Smooth muscle cell (in vitro differentiated cells): ENCODE measurements around the gene DPEP1. TPM values are rescaled to one million over a fixed set of nuclear protein-coding genes. Genes with fewer than 3 reads are reported as not detected.
A peak's percentile ranks its signal among the peaks of the same experiment; 100 is the strongest.

Source experiments
- DNase-seq: peaks from one replicate; lab custom pipeline; 2025; ENCODE audit not compliant: unreplicated experiment; lab: John Stamatoyannopoulos, UW
- H2AFZ ChIP-seq: fragments of 200-600 bp; sonication (generic); 2 replicates; pipeline ENCODE4 v1.6.0; 2016; ENCODE audit warnings: antibody characterized with exemption, low read depth, mild to moderate bottlenecking
- H3F3A ChIP-seq: fragments of 200-600 bp; sonication (generic); 2 replicates; pipeline ENCODE4 v1.6.0; 2017; ENCODE audit warnings: antibody characterized with exemption, low read depth
- H3K27ac ChIP-seq: fragments of 200-600 bp; sonication (generic); 2 replicates; pipeline ENCODE4 v1.5.1; 2016; ENCODE audit warnings: low read depth, mild to moderate bottlenecking
- H3K27me3 ChIP-seq: fragments of 200-600 bp; sonication (generic); 2 replicates; pipeline ENCODE4 v1.6.1; 2016; ENCODE audit warnings: low read depth, mild to moderate bottlenecking
- H3K36me3 ChIP-seq: fragments of 200-600 bp; sonication (generic); 2 replicates; pipeline ENCODE4 v1.5.1; 2016; ENCODE audit warnings: low read depth
- H3K4me1 ChIP-seq: fragments of 200-600 bp; sonication (generic); 2 replicates; pipeline ENCODE4 v1.5.1; 2016; ENCODE audit warnings: low read depth
- H3K4me2 ChIP-seq: fragments of 200-600 bp; sonication (generic); 2 replicates; pipeline ENCODE4 v1.6.0; 2016; ENCODE audit warnings: mild to moderate bottlenecking
- H3K4me3 ChIP-seq: fragments of 200-600 bp; sonication (generic); 2 replicates; pipeline ENCODE4 v1.5.1; 2016; ENCODE audit warnings: mild to moderate bottlenecking
- H3K79me2 ChIP-seq: fragments of 200-600 bp; sonication (generic); 2 replicates; pipeline ENCODE4 v1.6.0; 2016; ENCODE audit warnings: low read depth, mild to moderate bottlenecking
- H3K9ac ChIP-seq: fragments of 200-600 bp; sonication (generic); 2 replicates; pipeline ENCODE4 v1.6.0; 2016; ENCODE audit warnings: low read depth
- H3K9me3 ChIP-seq: fragments of 200-600 bp; sonication (generic); replicated peaks from 2 replicates; pipeline ENCODE4 v1.5.1; 2016; ENCODE audit warnings: low read depth
- H4K20me1 ChIP-seq: fragments of 200-600 bp; sonication (generic); 2 replicates; pipeline ENCODE4 v1.6.0; 2016; ENCODE audit warnings: low read depth
- CTCF ChIP-seq: fragments of 200-600 bp; sonication (generic); IDR thresholded peaks from 2 replicates; pipeline ENCODE4 v1.5.1; 2017; ENCODE audit warnings: borderline replicate concordance, mild to moderate bottlenecking, antibody characterized with exemption; ENCODE audit not compliant: insufficient read depth, poor library complexity, severe bottlenecking
- WGBS: methylation state at CpG from one replicate; pipeline ENCODE4 v1.1.7; 2016; ENCODE audit warnings: low lambda C conversion rate; 5-methylcytosine and 5-hydroxymethylcytosine counted together
- polyA plus RNA-seq: library from polyadenylated mRNA; unstranded; fragments of >200 nt; fragmentation: Nextera tagmentation; extraction: Ambion mirVana; gene quantifications from 2 replicates; pipeline ENCODE4 v1.2.1, GENCODE V29; 2016
- total RNA-seq: library from RNA; depleted of rRNA; stranded (reverse); fragments of >200 nt; gene quantifications from 2 replicates; pipeline ENCODE4 v1.2.3, GENCODE V29; 2014

DPEP1 gene
- total and polyA plus RNA-seq, 2 experiments from 2014 or later: not detected

GRCh38 chr16:89565506-89566372 lies 47.7 kb upstream of the DPEP1 start:
- no peak overlapping the region for H3K4me3 ChIP-seq
- peaks cover 24% of the 10 kb centered on the region for H3K4me1 ChIP-seq
- H3K27me3 ChIP-seq: no peaks in the 10 kb centered on the region
- H3K9me3 ChIP-seq: no peaks in the 10 kb centered on the region
- H3K27ac ChIP-seq: no peak overlapping the region
- H4K20me1 ChIP-seq: peaks cover 63% of the 10 kb centered on the region
- H3K36me3 ChIP-seq: peaks cover 7% of the 10 kb centered on the region
- no peak for DNase-seq
- no peak overlapping the region for H2AFZ ChIP-seq
- peak overlapping the region; percentile 44 for H3K4me2 ChIP-seq
- TF ChIP-seq CTCF: peak; percentile 50
- H3F3A ChIP-seq: peaks cover 27% of the 10 kb centered on the region
- no peak overlapping the region for H3K9ac ChIP-seq
- H3K79me2 ChIP-seq: peaks cover 25% of the 10 kb centered on the region
- WGBS: 14% methylated on average over 46 of the region's 46 CpGs

- TF ChIP-seq CTCF: no peak
- Histone ChIP-seq H2AFZ (no peak overlapping the region), H3K4me2 (no peak overlapping the region), H4K20me1 (peaks cover 41% of the 10 kb centered on the region), H3K4me3 (no peak overlapping the region), H3K4me1 (peaks cover 10% of the 10 kb centered on the region), H3K27me3 (no peaks in the 10 kb centered on the region), H3K79me2 (peaks cover 3% of the 10 kb centered on the region), H3K27ac (no peak overlapping the region), H3F3A (peaks cover 16% of the 10 kb centered on the region), H3K9me3 (no peaks in the 10 kb centered on the region), H3K36me3 (peaks cover 7% of the 10 kb centered on the region), H3K9ac (no peak overlapping the region)
- WGBS: 93% methylated on average over 30 of the region's 30 CpGs
- no peak for DNase-seq
Observed at GRCh38 chr16:89567656-89568594, 45.5 kb upstream of the DPEP1 start.

- H3K27me3 ChIP-seq: peaks cover under 1% of the 10 kb centered on the region
- no peaks in the 10 kb centered on the region for H3K79me2 ChIP-seq
- DNase-seq: no peak
- no peak overlapping the region for H2AFZ ChIP-seq
- peaks cover 23% of the 10 kb centered on the region for H4K20me1 ChIP-seq
- H3K9ac ChIP-seq: no peak overlapping the region
- H3K4me2 ChIP-seq: no peak overlapping the region
- H3K4me1 ChIP-seq: peaks cover 8% of the 10 kb centered on the region
- no peak for TF ChIP-seq CTCF
- no peak overlapping the region for H3K27ac ChIP-seq
- no peak overlapping the region for H3K4me3 ChIP-seq
- no peaks in the 10 kb centered on the region for H3F3A ChIP-seq
- H3K9me3 ChIP-seq: no peaks in the 10 kb centered on the region
- whole genome bisulfite sequencing: 87% methylated on average over 23 of the region's 23 CpGs
- H3K36me3 ChIP-seq: no peaks in the 10 kb centered on the region
Observed at GRCh38 chr16:89569506-89570341, 43.7 kb upstream of the DPEP1 start.
